ENCODE data around the gene ATRNL1.
"Not testable (repeated sequence)": the region's sequence is repeated elsewhere in the genome, so short reads cannot be mapped to it uniquely, and the experiment has no call there.

ATRNL1 gene

DNA sequence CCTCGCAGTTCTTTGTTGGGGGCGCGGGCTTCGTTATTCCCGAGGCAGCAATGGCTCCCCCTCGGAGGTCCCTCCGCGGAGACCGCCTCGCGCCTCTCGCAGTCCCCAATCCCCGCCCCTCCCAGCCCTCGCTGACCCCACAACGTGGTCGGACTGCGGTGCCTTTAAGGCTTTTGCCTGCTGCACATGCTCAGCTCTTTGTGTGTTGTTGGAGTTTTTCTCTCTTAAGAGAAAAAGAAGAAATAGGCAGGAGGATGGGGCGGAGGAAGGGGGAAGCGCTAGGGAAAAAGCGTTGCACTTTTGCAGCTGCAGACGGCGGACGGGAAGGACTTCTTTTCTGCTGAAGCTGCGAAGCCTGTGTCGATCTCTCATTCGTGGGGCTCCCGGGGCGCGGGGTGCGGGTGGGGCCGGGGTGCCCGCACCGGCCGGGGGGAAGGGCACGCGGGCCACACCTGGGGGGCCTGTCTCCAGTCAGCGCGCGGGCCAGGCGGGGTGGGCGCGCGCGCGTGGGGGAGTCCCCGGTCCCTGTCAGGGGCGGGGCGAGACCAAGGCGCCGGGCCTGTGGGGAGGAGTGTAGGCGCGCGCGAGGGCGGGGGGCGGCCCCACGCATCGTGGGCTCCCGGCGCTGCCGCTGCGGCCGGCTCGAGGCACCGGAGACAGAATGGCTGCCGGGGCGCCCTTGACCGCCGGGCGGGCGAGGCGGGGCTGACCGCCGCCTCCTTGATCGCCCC lies 445 bp upstream of the ATRNL1 start:
- no peak for DNase-seq (ENCODE audit: low read depth)

- no peak for DNase-seq (ENCODE audit: low read depth)
Observed at GRCh38 chr10:115093776-115094408, 727 bp downstream of the ATRNL1 start.

DNA sequence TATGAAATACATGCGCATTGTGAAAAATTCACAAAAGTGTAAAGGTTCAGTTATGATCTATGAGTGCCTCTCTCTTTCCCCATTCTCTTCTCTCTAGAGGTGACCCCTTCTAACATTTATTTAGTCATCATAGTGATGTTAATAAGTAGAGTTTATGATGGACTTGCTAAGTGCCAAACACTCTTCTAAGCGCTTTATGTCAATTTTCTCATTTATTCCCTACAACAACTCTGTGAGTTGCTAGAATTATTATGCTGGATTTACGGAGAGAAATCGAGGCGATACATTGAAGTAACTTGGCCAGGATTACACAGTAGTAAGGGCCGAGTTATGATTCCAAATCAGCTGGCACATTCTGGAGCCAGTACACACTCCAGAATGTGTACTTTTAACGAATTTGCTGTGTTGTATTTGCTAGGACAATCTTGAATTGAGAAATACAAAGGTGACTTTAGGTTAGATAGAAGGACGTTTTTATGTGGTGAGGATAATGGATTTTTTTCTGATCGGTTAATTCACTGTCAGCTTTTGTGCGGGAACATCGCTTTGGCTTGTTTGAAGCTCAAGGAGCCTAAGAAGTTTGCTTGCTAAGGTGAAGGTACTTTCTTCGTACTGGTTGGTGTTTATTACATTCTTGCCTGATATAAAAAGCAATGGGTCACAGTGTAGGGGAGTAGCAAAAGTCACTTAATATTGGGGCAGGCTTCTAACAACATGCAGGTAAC lies 1.4 kb downstream of the ATRNL1 start:
- no peak for DNase-seq (ENCODE audit: low read depth)

DNA sequence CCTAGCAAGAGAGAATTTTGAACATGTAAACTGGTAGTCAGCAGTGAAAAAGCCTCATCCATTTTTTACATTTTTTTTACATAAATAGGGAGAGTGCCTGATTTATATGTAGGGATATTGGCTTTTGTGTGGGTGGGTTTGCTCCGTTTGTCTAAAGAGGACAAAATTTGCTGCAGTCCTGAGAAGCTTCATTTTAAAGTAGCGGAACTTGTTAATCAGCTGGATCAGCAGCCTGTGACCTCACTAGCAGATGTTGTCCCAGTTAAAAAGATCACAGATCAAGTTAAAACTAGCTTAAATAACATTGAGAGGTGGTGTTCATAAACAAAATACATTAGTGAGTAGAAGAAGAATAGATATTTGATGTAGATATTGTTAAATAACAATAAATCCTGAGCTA lies 2.6 kb downstream of the ATRNL1 start:
- DNase-seq (ENCODE audit: low read depth) = no peak

DNA sequence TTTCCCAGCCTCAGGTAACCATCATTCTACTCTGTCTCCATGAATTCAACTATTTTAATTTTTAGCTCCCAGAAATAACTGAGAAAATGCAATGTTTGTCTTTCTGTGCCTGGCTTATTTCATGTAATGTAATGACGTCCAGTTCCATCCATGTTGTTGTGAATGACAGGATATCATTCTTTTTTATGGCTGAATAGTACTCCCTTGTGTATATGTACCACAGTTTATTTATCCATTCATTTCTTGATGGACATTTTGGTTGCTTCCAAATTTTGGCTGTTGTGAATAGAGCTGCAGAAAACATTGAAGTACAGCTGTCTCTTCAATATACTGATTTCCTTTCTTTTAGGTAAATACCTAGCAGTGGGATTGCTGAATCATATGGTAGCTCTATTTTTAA lies 10.5 kb downstream of the ATRNL1 start:
- DNase-seq (ENCODE audit: low read depth) = no peak

DNA sequence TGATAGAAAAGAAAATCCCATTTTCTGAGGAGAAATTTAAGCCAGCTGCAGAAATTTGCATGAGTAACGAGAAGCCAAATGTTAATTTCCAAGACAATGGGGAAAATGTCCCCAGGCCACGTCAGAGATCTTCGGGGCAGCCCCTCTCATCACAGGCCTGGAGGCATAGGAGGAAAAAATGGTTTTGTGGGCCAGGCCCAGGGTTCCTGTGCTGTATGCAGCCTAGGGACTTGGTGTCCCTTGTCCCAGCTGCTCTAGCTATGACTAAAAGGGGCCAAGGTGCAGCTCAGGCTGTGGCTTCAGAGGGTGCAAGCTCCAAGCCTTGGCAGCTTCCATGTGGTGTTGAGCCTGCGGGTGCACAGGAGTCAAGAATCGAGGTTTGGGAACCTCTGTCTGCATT lies 12.2 kb downstream of the ATRNL1 start:
- DNase-seq (ENCODE audit: low read depth) = not testable (repeated sequence)

- no peak for DNase-seq (ENCODE audit: low read depth)
Observed at GRCh38 chr10:115107830-115108229, 14.7 kb downstream of the ATRNL1 start.

GRCh38 chr10:115117301-115117700 lies 24.1 kb downstream of the ATRNL1 start:
- no peak for DNase-seq (ENCODE audit: low read depth)

DNA sequence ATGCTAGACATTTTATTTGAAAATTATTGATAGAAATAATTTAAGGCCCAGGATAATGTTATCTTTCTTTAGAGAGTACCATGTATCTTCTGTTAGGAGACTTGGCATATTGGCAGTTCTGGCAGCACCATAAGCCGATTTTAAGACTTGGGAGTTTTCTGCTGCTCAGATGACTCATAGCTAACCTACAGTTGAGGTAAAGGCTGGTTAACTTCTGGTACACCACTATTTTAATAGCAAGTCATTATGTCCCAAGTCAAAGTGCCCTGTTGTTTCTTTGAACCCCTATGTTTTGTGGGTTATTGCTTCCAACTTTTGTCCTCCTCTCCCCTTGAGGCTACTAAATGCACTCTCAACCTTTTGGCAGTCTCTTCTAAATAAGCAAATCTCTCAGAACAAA lies 25.2 kb downstream of the ATRNL1 start:
- no peak for DNase-seq (ENCODE audit: low read depth)

- no peak for DNase-seq (ENCODE audit: low read depth)
Observed at GRCh38 chr10:115125505-115125904, 32.3 kb downstream of the ATRNL1 start.

- no peak for DNase-seq (ENCODE audit: low read depth)
Observed at GRCh38 chr10:115129752-115130151, 36.6 kb downstream of the ATRNL1 start.

GRCh38 chr10:115136616-115137015 lies 43.5 kb downstream of the ATRNL1 start:
- no peak for DNase-seq (ENCODE audit: low read depth)

GRCh38 chr10:115141254-115141653 lies 48.1 kb downstream of the ATRNL1 start:
- no peak for DNase-seq (ENCODE audit: low read depth)

GRCh38 chr10:115157357-115157756 lies 64.2 kb downstream of the ATRNL1 start:
- DNase-seq (ENCODE audit: low read depth) = no peak

- DNase-seq (ENCODE audit: low read depth) = no peak
Observed at GRCh38 chr10:115163129-115163528, 70.0 kb downstream of the ATRNL1 start.

DNA sequence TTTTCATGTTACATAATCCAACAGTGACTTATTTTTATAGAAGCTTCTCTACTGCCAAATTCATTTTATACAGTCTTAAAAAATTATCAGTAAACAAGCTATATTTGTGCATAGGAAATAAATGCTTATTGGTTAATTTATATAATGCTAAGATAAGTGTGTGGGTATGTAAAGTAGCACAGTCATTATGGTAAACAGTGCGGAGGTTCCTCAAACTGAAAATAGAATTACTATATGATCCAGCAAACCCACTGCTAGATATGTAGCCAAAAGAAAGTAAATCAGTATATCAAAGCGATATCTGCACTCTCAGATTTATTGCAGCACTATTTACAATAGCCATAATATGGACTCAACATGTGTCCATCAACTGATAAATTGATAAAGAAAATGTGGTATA lies 71.1 kb downstream of the ATRNL1 start:
- no peak for DNase-seq (ENCODE audit: low read depth)

GRCh38 chr10:115167751-115168150 lies 74.6 kb downstream of the ATRNL1 start:
- no peak for DNase-seq (ENCODE audit: low read depth)

DNA sequence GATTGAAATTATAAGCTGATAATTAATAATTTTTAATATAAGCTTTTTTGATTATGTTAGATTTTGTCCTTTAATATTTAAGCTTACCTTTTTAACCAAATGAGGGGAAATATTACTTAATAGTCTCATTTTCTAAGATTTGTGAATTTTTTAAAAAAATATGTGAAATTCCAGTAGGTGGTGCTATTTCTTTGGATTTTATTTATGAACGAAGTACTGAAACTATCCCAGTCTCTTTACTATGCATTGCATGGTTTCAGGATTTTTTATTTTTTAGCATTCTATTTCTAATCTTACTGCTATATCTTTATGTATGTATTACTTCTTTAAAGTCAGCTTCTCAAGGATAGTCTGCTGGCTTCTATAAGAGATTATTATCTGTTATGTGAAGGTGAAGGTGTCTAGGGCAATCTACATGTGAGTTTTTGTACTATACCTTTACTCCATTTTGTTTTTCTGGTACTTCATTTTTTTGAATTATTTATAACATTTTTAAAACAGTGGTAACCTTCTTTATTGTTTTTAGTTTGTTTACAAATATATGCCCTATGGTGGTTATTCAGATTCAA lies 78.3 kb downstream of the ATRNL1 start:
- DNase-seq (ENCODE audit: low read depth) = no peak

GRCh38 chr10:115173915-115174443 lies 80.8 kb downstream of the ATRNL1 start:
- DNase-seq (ENCODE audit: low read depth) = no peak

- not testable (repeated sequence) for DNase-seq (ENCODE audit: low read depth)
Observed at GRCh38 chr10:115207276-115207675, 114.1 kb downstream of the ATRNL1 start.

DNA sequence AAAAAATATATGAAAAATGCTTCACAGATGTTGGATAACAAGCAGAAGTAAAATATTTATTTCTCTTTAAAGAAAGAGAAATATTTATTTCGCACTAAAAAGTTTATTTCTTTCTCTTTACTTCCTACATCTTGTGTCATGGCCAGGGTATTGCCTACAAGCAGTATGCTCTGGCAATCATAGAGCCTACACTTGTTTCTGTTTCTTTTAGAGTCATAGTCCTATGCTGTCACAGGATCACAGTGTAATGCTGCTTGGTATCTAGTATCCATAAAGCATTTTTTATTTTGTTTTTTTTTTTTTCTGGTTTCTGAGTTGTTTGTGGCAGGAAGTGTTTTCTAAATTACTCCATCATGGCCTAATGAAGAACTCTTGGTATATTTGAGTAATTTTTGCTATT lies 116.0 kb downstream of the ATRNL1 start:
- DNase-seq (ENCODE audit: low read depth) = no peak

DNA sequence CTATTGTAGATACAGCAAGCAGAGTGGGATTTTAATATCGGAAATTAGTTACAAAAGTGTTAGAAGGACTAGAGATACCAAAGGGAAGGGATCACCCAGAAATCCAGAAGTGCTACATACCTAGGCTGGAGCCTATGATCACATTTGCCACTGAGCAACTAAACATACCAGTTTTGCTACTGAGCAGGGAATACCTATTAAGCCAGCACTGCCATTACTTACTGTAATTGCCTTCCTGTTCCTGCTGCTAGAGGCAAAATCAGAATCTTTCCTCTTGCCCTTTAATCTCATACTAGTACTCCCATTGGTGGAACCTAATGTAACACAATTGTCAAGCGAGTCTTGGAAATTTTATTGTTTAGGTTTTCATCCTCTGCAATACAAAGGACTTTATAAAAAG lies 121.7 kb downstream of the ATRNL1 start:
- DNase-seq (ENCODE audit: low read depth) = no peak

DNA sequence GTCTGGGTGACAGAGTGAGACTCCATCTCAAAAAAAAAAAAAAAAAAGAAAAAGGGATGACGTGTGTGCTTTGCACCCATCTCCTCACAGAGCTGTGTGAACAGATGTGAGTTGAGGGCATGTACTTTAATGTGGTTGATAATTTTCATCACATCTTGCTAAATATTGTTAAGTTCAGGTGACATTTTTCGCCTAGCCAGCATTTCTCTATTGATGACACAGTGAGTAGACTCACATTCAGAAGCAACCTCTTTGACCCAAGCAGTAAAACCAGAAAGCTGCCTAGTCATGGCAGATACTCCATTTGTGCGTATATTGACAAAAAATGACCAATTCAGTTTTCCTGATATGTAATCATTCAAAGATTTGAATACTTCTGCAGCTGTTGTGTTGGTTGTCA lies 126.0 kb downstream of the ATRNL1 start:
- DNase-seq (ENCODE audit: low read depth) = no peak

Data from stimulated activated CD8-positive, alpha-beta memory T cell treated with anti-CD3 and anti-CD28 coated beads, Interleukin-15, amount 100 ng/mL, for 24 hours (primary cell).